ENCODE data around the gene GABRB1. TPM values are rescaled to one million over a fixed set of nuclear protein-coding genes. Genes with fewer than 3 reads are reported as not detected.

The GABRB1 gene
- total and polyA plus RNA-seq, 2 donors (not counting 1 experiment from before 2014, with no cell fraction given): 0.05 to 0.17 TPM

- Histone ChIP-seq H3K4me1 (ENCODE audit: control insufficient read depth, extremely low read depth, insufficient read depth, low read length) (no peaks in the 10 kb centered on the region), H3K9me3 (ENCODE audit: control insufficient read depth, insufficient read depth, low read depth, low read length) (no peaks in the 10 kb centered on the region), H3K4me3 (replicated peaks in 1 of 4; ENCODE audit: control extremely low read depth in 1 of 4, insufficient read depth in 1 of 4, low read depth in 3 of 4, low read length in 4 of 4) (no peak overlapping the region), H3K4me2 (ENCODE audit: extremely low read depth, insufficient read depth, low read length) (no peak overlapping the region), H3K27ac (ENCODE audit: insufficient read depth, low read length) (no peak overlapping the region), H3K79me2 (ENCODE audit: control insufficient read depth, insufficient read depth, low read length) (no peaks in the 10 kb centered on the region), H3K27me3 (ENCODE audit: control insufficient read depth, insufficient read depth, low read length) (no peaks in the 10 kb centered on the region), H3K36me3 (ENCODE audit: control insufficient read depth, insufficient read depth, low read length) (no peaks in the 10 kb centered on the region), H4K20me1 (ENCODE audit: control insufficient read depth, extremely low read depth, insufficient read depth, low read length) (no peaks in the 10 kb centered on the region), H2AFZ (ENCODE audit: low read length) (no peak overlapping the region), H3K9ac (ENCODE audit: insufficient read depth, low read length) (no peak overlapping the region)
- TF ChIP-seq CTCF (conservative IDR thresholded peaks at IDR 0.05 in 1 of 2, IDR thresholded peaks at IDR 0.05 in 1 of 2; ENCODE audit: low read depth in 1 of 2, low read length in 2 of 2) (no peak), EZH2 (IDR thresholded peaks at IDR 0.05; ENCODE audit: low read length, missing control alignments) (no peak)
- no peak for DNase-seq (ENCODE audit: low read depth in 2 of 2)
These were observed 22.8 kb downstream of the GABRB1 start for GRCh38 chr4:47054130-47054529.

GRCh38 chr4:47057991-47058390 lies 26.6 kb downstream of the GABRB1 start:
- no peak for DNase-seq (ENCODE audit: low read depth in 2 of 2)
- no peak overlapping the region for H3K4me2 ChIP-seq (ENCODE audit: extremely low read depth, insufficient read depth, low read length)
- no peaks in the 10 kb centered on the region for H4K20me1 ChIP-seq (ENCODE audit: control insufficient read depth, extremely low read depth, insufficient read depth, low read length)
- H3K27ac ChIP-seq (ENCODE audit: insufficient read depth, low read length): no peak overlapping the region
- no peak overlapping the region for H3K4me3 ChIP-seq (replicated peaks in 1 of 4; ENCODE audit: control extremely low read depth in 1 of 4, insufficient read depth in 1 of 4, low read depth in 3 of 4, low read length in 4 of 4)
- no peaks in the 10 kb centered on the region for H3K79me2 ChIP-seq (ENCODE audit: control insufficient read depth, insufficient read depth, low read length)
- TF ChIP-seq EZH2 (IDR thresholded peaks at IDR 0.05; ENCODE audit: low read length, missing control alignments) (no peak), CTCF (conservative IDR thresholded peaks at IDR 0.05 in 1 of 2, IDR thresholded peaks at IDR 0.05 in 1 of 2; ENCODE audit: low read depth in 1 of 2, low read length in 2 of 2) (no peak)
- H3K36me3 ChIP-seq (ENCODE audit: control insufficient read depth, insufficient read depth, low read length): no peaks in the 10 kb centered on the region
- no peak overlapping the region for H2AFZ ChIP-seq (ENCODE audit: low read length)
- no peak overlapping the region for H3K9ac ChIP-seq (ENCODE audit: insufficient read depth, low read length)
- H3K9me3 ChIP-seq (ENCODE audit: control insufficient read depth, insufficient read depth, low read depth, low read length): no peaks in the 10 kb centered on the region
- H3K4me1 ChIP-seq (ENCODE audit: control insufficient read depth, extremely low read depth, insufficient read depth, low read length): peaks cover 2% of the 10 kb centered on the region
- no peaks in the 10 kb centered on the region for H3K27me3 ChIP-seq (ENCODE audit: control insufficient read depth, insufficient read depth, low read length)

GRCh38 chr4:47060561-47060960 lies 29.2 kb downstream of the GABRB1 start:
- Histone ChIP-seq H3K79me2 (ENCODE audit: control insufficient read depth, insufficient read depth, low read length) (no peaks in the 10 kb centered on the region), H3K36me3 (ENCODE audit: control insufficient read depth, insufficient read depth, low read length) (no peaks in the 10 kb centered on the region), H3K9ac (ENCODE audit: insufficient read depth, low read length) (no peak overlapping the region), H3K4me1 (ENCODE audit: control insufficient read depth, extremely low read depth, insufficient read depth, low read length) (peaks cover 2% of the 10 kb centered on the region), H3K9me3 (ENCODE audit: control insufficient read depth, insufficient read depth, low read depth, low read length) (no peaks in the 10 kb centered on the region), H2AFZ (ENCODE audit: low read length) (no peak overlapping the region), H3K4me3 (replicated peaks in 1 of 4; ENCODE audit: control extremely low read depth in 1 of 4, insufficient read depth in 1 of 4, low read depth in 3 of 4, low read length in 4 of 4) (no peak overlapping the region), H3K4me2 (ENCODE audit: extremely low read depth, insufficient read depth, low read length) (no peak overlapping the region), H3K27me3 (ENCODE audit: control insufficient read depth, insufficient read depth, low read length) (no peaks in the 10 kb centered on the region), H4K20me1 (ENCODE audit: control insufficient read depth, extremely low read depth, insufficient read depth, low read length) (no peaks in the 10 kb centered on the region), H3K27ac (ENCODE audit: insufficient read depth, low read length) (no peak overlapping the region)
- DNase-seq (ENCODE audit: low read depth in 2 of 2): peak in 1 of 2 donors; percentile 70
- TF ChIP-seq CTCF (conservative IDR thresholded peaks at IDR 0.05 in 1 of 2, IDR thresholded peaks at IDR 0.05 in 1 of 2; ENCODE audit: low read depth in 1 of 2, low read length in 2 of 2): no peak
- no peak for TF ChIP-seq EZH2 (IDR thresholded peaks at IDR 0.05; ENCODE audit: low read length, missing control alignments)

All from fibroblast of lung (primary cell).